Epithelial cell of esophagus (primary cell): ENCODE results near the gene SMYD1.

Source experiments
- DNase-seq: peaks from one replicate; pipeline ENCODE4 v3.0.0; 2010; ENCODE audit warnings: low read depth
- H3K4me3 ChIP-seq: 2 replicates; pipeline ENCODE4 v1.5.1; 2011; ENCODE audit warnings: mild to moderate bottlenecking, low read length, control low read depth
- CTCF ChIP-seq: IDR thresholded peaks from 2 replicates; pipeline ENCODE4 v1.5.1; 2011; ENCODE audit warnings: low read depth, mild to moderate bottlenecking, low read length, control low read depth, inconsistent platforms; ENCODE audit not compliant: insufficient read depth; ENCODE audit errors: missing control alignments

SMYD1 gene

GRCh38 chr2:88141952-88142351 is 74.3 kb downstream of the SMYD1 start:
- no peak for DNase-seq
- H3K4me3 ChIP-seq, result no peak overlapping the region
- TF ChIP-seq CTCF, result no peak

GRCh38 chr2:88144271-88144670 is 76.6 kb downstream of the SMYD1 start:
- no peak overlapping the region for H3K4me3 ChIP-seq
- no peak for DNase-seq
- no peak for TF ChIP-seq CTCF

GRCh38 chr2:88144914-88145497 is 77.4 kb downstream of the SMYD1 start:
- DNase-seq, result no peak
- H3K4me3 ChIP-seq, result no peak overlapping the region
- TF ChIP-seq CTCF, result no peak

GRCh38 chr2:88146590-88146989 is 79.0 kb downstream of the SMYD1 start:
- TF ChIP-seq CTCF, result no peak
- no peak for DNase-seq
- H3K4me3 ChIP-seq, result no peak overlapping the region

GRCh38 chr2:88147145-88147544 is 79.5 kb downstream of the SMYD1 start:
- H3K4me3 ChIP-seq, result no peak overlapping the region
- no peak for DNase-seq
- TF ChIP-seq CTCF, result no peak

GRCh38 chr2:88148929-88149438 is 81.4 kb downstream of the SMYD1 start:
- no peak for TF ChIP-seq CTCF

GRCh38 chr2:88159481-88159880 is 91.9 kb downstream of the SMYD1 start:
- no peak overlapping the region for H3K4me3 ChIP-seq
- no peak for TF ChIP-seq CTCF
- no peak for DNase-seq

More at GRCh38 chr2:88148929-88149438, 81.4 kb downstream of the SMYD1 start:
- H3K4me3 ChIP-seq, result no peak overlapping the region
- no peak for DNase-seq
